ENCODE data around the gene CHD1L.
"Not testable (repeated sequence)": the region's sequence is repeated elsewhere in the genome, so short reads cannot be mapped to it uniquely, and the experiment has no call there.

CHD1L gene

DNA sequence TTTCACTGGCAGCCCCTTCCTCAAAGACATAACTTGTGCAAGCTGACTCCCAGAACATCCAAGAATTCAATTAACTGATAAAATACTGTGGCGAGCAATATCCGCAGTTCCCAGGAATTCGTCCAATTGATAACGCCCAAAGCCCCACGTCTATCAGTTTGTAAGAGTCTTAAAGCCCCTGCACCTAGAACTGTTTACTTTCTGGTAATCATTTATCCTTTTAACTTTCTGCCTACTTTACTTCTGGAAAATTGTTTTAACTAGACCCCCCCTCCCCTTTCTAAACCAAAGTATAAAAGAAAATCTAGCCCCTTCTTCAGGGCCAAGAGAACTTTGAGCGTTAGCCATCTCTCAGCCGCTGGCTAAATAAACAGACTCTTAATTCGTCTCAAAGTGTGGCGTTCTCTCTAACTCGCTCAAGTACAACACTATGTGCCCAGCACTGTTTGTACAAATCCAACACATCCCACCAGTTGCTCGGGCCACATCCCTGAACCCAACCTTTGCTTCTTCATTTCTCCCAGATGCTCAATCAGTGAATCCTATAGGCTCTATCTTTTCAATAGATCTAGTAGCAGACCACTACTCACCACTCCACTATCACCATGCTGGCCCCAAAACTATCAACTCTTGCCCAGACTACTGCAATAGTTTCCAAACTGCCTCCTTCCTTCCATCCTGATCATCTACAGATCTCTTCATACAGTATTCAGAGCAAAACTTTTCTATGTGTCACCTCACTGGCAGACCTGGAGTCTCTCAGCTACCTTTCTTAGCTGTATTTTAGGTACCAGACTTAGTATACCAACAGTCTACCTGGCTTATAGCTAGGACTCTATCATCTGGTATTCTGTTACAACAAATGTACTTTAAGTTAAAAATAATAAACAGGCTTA is 3.3 kb upstream of the CHD1L start:
- TF ChIP-seq, protein P1, sequence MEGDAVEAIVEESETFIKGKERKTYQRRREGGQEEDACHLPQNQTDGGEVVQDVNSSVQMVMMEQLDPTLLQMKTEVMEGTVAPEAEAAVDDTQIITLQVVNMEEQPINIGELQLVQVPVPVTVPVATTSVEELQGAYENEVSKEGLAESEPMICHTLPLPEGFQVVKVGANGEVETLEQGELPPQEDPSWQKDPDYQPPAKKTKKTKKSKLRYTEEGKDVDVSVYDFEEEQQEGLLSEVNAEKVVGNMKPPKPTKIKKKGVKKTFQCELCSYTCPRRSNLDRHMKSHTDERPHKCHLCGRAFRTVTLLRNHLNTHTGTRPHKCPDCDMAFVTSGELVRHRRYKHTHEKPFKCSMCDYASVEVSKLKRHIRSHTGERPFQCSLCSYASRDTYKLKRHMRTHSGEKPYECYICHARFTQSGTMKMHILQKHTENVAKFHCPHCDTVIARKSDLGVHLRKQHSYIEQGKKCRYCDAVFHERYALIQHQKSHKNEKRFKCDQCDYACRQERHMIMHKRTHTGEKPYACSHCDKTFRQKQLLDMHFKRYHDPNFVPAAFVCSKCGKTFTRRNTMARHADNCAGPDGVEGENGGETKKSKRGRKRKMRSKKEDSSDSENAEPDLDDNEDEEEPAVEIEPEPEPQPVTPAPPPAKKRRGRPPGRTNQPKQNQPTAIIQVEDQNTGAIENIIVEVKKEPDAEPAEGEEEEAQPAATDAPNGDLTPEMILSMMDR (conservative IDR thresholded peaks at IDR 0.05; ENCODE audit: low read depth, low read length), result no peak
- DNase-seq (ENCODE audit: low read depth), result no peak
- no peak overlapping the region for H3K4me3 ChIP-seq (ENCODE audit: low read depth, low read length)

- DNase-seq (ENCODE audit: low read depth); H3K4me3 ChIP-seq (ENCODE audit: low read depth, low read length): not testable (repeated sequence)
Measured at GRCh38 chr1:147240131-147240721, 2.3 kb upstream of the CHD1L start.

DNA sequence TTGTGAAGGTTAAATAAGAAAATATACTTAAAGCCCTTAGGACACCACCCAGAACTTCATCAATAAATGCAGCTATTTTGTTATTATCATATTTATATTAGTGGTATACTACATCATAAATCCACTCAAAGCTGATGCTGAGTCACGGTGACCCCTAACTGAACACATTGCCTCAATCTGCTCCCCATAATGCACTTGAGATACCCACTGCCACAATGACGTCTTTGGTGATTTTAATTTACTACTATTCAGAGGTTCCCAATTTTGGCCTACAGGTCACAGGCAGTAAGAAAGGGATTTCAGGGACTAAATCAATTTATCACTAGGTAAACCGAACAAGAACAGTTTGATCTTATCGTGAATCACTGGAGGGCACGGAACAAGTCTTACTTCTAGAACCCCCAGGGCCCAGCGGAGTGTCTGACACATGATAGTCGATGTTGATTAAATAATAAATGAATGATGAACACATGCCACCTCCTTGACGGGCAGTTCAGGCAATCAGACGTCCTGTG is 493 bp upstream of the CHD1L start:
- no peak for DNase-seq (ENCODE audit: low read depth)
- H3K4me3 ChIP-seq (ENCODE audit: low read depth, low read length), result peak overlapping the region; percentile 88
- TF ChIP-seq, protein P1 (conservative IDR thresholded peaks at IDR 0.05; ENCODE audit: low read depth, low read length), result no peak

DNA sequence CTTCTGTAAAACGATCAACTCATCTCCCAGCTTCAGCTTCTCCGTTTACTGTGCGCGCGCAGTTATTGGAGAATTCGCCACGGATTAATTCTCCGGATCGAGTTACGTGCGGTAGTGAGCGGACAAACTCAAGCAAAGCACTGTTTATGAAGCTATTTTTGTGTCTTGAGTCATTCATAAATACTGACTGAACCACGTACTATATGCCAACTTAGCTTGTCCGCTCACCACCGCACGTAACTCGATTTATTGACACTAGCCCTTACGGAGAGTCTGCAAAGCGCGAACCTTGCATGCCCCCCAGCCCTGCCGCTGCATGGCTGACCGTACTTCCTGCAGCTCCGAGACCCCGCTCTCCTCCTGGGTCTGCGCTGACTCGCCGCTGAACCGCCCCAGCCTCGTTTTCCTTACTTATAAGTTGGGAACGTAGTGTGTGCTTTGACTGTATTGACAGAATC is 773 bp downstream of the CHD1L start:
- peak overlapping the region; percentile 88 for H3K4me3 ChIP-seq (ENCODE audit: low read depth, low read length)
- TF ChIP-seq, protein P1 (conservative IDR thresholded peaks at IDR 0.05; ENCODE audit: low read depth, low read length), result no peak
- no peak for DNase-seq (ENCODE audit: low read depth)

DNA sequence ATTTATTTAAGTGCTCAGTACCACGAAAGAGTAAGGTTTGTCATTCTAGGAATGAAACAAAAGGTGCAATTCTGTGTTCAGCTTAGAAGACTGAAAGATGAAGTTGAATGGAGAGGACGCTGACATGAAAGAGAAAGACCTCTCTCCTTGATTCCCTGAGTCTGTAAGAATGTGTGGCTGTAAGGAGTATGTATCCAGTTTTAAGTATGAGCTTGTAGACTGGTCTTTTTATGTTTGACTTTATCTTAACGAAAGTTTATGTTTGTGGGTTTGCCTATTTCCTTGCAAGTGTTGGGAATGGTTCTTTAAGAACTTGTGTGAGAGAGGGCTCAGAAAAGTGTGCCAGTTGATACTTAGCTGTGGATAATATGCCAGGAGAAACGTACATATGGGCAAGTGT is 1.4 kb downstream of the CHD1L start:
- H3K4me3 ChIP-seq (ENCODE audit: low read depth, low read length), result peak overlapping the region; percentile 88
- peak; percentile 37 for DNase-seq (ENCODE audit: low read depth)
- TF ChIP-seq, protein P1 (conservative IDR thresholded peaks at IDR 0.05; ENCODE audit: low read depth, low read length), result no peak

DNA sequence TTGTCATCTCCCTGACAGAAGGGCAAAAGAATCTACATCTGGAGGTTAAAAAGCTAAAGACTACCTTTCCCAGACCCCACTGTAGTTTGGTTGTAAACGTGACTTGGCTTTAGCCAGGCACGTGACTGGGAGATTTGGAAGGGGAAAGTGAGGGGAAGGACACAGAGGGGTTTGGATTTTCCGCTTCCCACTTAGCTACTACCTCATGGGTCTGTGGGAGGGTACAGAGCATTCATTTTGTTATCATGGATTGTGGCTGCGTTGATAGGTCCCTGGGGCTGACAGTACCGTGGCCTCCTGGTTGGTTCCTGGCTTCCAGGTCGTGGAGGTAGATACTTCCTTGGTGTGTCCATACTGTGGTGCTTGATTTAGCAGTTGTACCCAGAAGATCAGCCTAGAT is 2.6 kb downstream of the CHD1L start:
- H3K4me3 ChIP-seq (ENCODE audit: low read depth, low read length), result no peak overlapping the region
- no peak for DNase-seq (ENCODE audit: low read depth)
- TF ChIP-seq, protein P1 (conservative IDR thresholded peaks at IDR 0.05; ENCODE audit: low read depth, low read length), result no peak

- no peak overlapping the region for H3K4me3 ChIP-seq (ENCODE audit: low read depth, low read length)
- TF ChIP-seq, protein P1 (conservative IDR thresholded peaks at IDR 0.05; ENCODE audit: low read depth, low read length), result no peak
- DNase-seq (ENCODE audit: low read depth), result no peak
Measured at GRCh38 chr1:147245586-147246021, 3.1 kb downstream of the CHD1L start.
